DMS 273 (cell line): ENCODE results near the gene MRPL4.
A peak's percentile ranks its signal among the peaks of the same experiment; 100 is the strongest.
"Not testable (repeated sequence)": the region's sequence is repeated elsewhere in the genome, so short reads cannot be mapped to it uniquely, and the experiment has no call there.

Source experiments
- DNase-seq: peaks from one replicate; lab custom pipeline; 2025; ENCODE audit not compliant: unreplicated experiment; lab: John Stamatoyannopoulos, UW

The MRPL4 gene

GRCh38 chr19:10260141-10260584 lies 8.1 kb downstream of the MRPL4 start:
- no peak for DNase-seq

DNA sequence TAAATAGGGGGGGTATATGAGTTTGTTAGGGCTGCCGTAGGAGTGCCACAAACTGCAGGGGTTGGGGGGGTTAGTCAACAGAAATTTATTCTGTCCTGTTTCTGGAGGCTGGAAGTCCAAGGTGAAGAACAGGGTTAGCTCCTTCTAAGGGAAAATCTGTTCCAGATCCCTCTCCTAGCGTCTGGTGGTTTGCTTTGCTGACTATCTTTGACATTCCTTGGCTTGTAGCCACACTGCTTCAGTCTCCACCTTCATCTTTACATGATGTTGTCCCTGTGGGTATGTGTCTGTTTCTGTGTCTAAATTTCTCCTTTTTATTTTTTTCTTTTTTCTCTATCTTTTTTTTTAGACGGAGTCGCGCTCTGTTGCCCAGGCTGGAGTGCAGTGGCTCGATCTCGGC lies 10.8 kb downstream of the MRPL4 start:
- peak; percentile 35 for DNase-seq

DNA sequence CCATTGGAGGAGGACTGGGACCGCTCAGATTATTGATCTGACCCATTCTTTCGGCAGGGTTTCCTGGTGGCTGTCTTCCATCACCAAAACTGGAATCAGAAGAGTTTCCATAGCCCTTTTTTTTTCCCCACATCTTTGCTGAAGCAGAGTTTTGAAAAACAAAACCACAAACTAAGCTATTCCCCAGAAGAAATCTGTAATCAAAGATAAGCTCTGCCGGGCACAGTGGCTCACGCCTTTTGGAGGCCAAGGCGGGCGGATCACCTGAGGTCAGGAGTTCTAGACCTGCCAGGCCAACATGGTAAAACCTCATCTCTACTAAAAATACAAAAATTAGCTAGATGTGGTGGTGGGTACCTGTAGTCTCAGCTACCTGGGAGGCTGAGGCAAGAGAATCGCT lies 14.7 kb downstream of the MRPL4 start:
- DNase-seq = no peak

DNA sequence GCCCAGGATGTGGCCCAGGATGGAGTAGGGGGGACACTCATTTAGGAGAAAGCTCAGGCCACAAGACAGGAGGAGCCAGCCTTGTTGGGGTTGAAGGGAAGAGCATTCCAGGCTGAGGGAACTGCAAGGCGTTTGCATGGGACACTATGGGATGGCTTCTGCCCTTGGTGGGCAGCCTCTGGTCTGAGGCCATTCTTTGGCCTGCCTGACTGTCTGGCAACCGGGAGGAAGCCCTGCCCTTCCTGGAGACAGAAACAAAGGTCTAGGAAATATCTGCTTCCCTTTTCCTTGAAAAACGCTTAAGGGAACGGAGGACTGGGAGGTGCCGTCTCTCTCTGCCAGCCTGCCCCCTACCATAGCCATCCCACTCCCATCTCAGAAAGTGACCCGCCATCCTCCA lies 16.1 kb downstream of the MRPL4 start:
- DNase-seq = no peak

GRCh38 chr19:10269333-10270179 lies 17.5 kb downstream of the MRPL4 start:
- DNase-seq = peak; percentile 92

DNA sequence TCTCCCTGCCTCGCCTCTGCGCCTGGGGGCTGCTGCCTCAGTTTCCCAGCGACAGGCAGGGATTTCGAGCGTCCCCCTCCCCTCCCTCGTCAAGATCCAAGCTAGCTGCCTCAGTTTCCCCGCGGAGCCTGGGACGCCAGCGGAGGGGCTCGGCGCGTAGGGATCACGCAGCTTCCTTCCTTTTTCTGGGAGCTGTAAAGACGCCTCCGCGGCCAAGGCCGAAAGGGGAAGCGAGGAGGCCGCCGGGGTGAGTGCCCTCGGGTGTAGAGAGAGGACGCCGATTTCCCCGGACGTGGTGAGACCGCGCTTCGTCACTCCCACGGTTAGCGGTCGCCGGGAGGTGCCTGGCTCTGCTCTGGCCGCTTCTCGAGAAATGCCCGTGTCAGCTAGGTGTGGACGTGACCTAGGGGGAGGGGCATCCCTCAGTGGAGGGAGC lies 18.2 kb downstream of the MRPL4 start:
- DNase-seq = no peak

DNA sequence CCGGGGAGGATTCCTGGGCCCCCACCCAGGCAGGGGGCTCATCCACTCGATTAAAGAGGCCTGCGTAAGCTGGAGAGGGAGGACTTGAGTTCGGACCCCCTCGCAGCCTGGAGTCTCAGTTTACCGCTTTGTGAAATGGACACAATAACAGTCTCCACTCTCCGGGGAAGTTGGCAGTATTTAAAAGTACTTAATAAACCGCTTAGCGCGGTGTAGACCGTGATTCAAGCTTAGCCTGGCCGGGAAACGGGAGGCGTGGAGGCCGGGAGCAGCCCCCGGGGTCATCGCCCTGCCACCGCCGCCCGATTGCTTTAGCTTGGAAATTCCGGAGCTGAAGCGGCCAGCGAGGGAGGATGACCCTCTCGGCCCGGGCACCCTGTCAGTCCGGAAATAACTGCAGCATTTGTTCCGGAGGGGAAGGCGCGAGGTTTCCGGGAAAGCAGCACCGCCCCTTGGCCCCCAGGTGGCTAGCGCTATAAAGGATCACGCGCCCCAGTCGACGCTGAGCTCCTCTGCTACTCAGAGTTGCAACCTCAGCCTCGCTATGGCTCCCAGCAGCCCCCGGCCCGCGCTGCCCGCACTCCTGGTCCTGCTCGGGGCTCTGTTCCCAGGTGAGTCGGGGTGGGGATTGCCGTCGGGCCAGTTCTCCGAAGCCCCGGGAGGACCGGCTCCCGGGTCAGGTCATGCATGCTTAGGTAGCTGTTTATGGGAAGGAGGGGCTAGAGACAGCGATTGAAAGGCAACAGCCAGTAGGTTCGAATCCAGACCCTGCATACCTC lies 18.8 kb downstream of the MRPL4 start, which contains the start of gene ICAM1:
TSS of gene ICAM1 (plus strand) at position 505 of the 779 bp plus-strand sequence. CDS start at position 545, 40 bp downstream.
- DNase-seq = peak; percentile 76

- DNase-seq = peak; percentile 30
These were observed 19.6 kb downstream of the MRPL4 start for GRCh38 chr19:10271543-10272086.

DNA sequence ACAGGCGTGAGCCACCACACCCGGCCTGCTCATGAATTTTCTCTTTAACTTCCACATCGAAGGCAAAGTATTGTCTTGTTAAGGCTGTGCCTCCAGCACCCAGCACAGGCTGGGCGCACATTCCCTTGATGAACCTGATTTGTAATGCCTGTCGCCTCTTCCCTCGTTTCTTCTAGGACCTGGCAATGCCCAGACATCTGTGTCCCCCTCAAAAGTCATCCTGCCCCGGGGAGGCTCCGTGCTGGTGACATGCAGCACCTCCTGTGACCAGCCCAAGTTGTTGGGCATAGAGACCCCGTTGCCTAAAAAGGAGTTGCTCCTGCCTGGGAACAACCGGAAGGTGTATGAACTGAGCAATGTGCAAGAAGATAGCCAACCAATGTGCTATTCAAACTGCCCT lies 22.6 kb downstream of the MRPL4 start:
- no peak for DNase-seq

DNA sequence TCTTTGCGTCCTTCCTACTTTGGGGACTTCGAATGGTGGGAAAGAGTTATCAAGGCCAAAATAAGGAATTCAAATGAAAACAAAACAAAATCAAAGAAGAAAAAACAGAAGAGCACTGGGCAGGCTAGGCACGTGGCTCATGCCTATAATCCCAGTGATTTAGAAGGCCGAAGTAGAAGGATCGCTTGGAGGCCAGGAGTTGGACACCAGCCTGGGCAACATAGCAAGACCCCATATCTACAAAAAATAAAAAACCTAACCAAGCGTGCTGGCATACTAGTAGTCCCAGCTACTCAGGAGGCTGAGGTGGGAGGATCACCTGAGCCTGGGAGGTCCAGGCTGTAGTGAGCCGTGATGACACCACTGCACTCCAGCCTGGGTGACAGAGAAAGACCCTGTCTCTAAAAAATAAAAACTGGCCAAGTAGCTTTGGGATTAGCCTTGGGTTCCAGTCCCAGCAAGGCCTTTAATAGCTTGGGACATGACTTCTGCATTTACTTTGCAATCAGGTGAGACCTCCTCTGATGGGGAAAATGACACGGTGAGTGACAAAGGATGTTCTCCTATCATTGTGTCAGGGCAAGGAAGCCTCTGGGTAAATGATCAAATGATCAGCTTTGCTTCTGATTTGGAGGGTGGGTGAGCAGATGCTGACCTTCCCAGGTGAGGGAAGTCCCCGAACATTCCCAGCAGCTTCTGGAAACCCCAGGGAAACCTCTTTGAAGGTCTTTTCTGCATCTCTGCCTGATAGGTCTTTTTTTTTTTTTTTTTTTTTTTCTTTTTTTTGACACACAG lies 26.0 kb downstream of the MRPL4 start:
- DNase-seq = no peak

DNA sequence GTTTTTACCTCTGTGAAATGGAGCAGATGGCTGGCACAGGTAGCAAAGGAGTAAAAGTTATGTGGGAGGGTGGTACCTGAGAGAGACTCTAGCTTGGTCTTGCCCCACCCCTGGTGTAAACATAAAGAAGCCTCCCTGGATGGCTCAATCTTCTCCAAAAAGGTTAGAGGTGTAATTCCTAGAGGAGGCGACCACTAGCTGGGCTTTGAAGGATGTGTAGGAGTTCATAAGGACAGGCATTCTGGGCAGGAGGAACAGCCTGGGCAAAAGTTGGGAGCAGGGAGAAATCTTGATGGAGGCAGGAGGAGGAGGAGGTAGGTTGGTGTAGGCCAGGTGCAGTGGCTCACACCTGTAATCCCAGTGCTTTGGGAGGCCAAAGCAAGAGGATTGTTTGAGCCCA lies 26.9 kb downstream of the MRPL4 start:
- no peak for DNase-seq

DNA sequence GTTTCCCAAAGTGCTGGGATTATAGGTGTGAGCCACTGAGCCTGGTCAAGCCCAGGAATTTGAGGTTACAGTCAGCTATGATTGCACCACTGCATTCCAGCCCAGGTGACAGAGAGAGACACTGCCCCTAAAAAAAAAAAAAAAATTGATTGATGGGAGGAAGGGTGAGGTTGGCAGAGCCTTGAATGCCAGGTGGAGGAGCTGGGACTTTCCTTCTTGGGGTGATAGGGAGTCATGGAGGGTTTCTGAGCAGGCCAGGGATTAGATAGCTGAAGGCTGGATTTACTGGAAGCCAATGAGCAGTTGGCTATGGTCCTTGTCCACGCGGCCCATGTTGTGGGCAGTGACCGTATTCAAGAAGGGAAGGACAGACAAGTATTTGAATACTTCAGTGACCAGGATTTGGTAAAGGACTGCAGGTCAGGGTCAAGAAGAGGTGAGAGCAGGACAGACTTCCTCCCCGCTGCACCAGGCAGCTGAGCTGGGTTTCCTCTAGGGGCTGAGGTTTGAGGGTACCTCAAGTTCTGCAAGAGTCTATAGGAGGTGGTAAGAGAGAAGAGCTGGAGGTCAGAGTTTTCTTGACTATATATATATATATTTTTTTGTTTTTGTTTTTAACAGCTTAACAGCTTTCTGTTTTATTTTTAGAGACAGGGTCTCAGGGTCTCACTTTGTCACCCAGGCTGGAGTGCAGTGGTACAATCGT lies 27.9 kb downstream of the MRPL4 start:
- no peak for DNase-seq

DNA sequence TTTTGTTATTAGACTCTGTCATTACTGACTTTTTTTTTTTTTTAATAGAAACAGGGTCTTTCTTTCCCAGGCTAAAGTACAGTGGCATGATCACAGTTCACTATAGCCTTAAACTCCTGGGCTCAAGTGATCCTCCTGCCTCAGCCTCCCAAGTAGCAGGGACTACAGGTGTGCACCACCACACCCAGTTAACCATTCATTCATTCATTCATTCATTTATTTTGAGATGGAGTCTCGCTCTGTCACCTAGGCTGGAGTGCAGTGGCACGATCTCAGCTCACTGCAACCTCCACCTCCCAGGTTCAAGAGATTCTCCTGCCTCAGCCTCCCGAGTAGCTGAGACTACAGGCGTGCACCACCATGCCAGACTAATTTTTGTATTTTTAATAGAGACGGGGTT lies 30.0 kb downstream of the MRPL4 start:
- DNase-seq = not testable (repeated sequence)

- DNase-seq = no peak
These were observed 31.5 kb downstream of the MRPL4 start for GRCh38 chr19:10283301-10284064.

DNA sequence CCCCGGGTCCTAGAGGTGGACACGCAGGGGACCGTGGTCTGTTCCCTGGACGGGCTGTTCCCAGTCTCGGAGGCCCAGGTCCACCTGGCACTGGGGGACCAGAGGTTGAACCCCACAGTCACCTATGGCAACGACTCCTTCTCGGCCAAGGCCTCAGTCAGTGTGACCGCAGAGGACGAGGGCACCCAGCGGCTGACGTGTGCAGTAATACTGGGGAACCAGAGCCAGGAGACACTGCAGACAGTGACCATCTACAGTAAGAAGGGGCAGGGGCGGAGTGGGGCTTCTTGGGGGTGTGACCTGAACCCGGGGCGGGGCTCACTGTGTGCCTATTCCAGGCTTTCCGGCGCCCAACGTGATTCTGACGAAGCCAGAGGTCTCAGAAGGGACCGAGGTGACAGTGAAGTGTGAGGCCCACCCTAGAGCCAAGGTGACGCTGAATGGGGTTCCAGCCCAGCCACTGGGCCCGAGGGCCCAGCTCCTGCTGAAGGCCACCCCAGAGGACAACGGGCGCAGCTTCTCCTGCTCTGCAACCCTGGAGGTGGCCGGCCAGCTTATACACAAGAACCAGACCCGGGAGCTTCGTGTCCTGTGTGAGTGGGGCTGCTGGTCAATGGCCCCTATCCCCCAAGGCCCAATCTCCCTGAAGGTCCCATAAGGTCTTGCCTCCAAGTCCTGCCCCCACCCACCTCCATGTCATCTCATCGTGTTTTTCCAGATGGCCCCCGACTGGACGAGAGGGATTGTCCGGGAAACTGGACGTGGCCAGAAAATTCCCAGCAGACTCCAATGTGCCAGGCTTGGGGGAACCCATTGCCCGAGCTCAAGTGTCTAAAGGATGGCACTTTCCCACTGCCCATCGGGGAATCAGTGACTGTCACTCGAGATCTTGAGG lies 32.3 kb downstream of the MRPL4 start:
- DNase-seq = no peak

DNA sequence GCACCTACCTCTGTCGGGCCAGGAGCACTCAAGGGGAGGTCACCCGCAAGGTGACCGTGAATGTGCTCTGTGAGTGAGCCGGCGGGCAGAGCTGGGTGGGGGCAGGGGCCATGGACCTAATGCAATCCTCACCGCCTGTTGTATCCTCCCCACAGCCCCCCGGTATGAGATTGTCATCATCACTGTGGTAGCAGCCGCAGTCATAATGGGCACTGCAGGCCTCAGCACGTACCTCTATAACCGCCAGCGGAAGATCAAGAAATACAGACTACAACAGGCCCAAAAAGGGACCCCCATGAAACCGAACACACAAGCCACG lies 32.9 kb downstream of the MRPL4 start:
- DNase-seq = no peak

DNA sequence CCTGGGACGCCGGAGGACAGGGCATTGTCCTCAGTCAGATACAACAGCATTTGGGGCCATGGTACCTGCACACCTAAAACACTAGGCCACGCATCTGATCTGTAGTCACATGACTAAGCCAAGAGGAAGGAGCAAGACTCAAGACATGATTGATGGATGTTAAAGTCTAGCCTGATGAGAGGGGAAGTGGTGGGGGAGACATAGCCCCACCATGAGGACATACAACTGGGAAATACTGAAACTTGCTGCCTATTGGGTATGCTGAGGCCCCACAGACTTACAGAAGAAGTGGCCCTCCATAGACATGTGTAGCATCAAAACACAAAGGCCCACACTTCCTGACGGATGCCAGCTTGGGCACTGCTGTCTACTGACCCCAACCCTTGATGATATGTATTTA lies 33.4 kb downstream of the MRPL4 start:
- DNase-seq = no peak

- DNase-seq = peak; percentile 92
These were observed 35.1 kb downstream of the MRPL4 start, which contains the start of gene ICAM4 for GRCh38 chr19:10286803-10287737. Gene ICAM4 (plus strand): TSS chr19:10286955. CDS start chr19:10287013, 58 bp downstream.
